ENCODE measurements around the gene CACNA1E. TPM values are rescaled to one million over a fixed set of nuclear protein-coding genes. Genes with fewer than 3 reads are reported as not detected.
"Not testable (repeated sequence)": the region's sequence is repeated elsewhere in the genome, so short reads cannot be mapped to it uniquely, and the experiment has no call there.

Gene CACNA1E
- total RNA-seq, 1 experiment from 2014 or later = 0.05 TPM

DNA sequence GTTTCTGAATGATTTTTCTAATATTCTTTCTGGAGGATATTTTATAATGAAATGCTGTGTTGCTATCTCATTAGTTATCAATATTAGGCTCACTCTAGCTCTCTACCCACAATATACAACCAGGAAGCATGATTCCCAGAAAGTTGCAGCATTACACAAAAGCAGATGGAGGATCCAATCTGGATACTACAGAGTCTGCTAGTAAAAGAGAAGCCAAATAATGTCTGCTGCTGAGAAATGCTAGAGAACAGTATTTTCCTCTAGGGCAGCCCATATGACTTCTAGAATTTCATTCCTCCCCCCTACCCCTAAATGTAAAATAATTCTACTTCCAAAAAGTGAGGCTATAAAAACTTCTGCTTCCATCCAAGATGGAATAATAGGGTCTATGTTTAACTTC lies 338.4 kb downstream of the CACNA1E start:
- POLR2A ChIA-PET = interaction anchor here (0.8 kb wide), 1 partner anchor 73 kb away, joined by 3 read pairs; no protein-coding TSS in a partner anchor
- TF ChIP-seq, protein P1, sequence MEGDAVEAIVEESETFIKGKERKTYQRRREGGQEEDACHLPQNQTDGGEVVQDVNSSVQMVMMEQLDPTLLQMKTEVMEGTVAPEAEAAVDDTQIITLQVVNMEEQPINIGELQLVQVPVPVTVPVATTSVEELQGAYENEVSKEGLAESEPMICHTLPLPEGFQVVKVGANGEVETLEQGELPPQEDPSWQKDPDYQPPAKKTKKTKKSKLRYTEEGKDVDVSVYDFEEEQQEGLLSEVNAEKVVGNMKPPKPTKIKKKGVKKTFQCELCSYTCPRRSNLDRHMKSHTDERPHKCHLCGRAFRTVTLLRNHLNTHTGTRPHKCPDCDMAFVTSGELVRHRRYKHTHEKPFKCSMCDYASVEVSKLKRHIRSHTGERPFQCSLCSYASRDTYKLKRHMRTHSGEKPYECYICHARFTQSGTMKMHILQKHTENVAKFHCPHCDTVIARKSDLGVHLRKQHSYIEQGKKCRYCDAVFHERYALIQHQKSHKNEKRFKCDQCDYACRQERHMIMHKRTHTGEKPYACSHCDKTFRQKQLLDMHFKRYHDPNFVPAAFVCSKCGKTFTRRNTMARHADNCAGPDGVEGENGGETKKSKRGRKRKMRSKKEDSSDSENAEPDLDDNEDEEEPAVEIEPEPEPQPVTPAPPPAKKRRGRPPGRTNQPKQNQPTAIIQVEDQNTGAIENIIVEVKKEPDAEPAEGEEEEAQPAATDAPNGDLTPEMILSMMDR (IDR thresholded peaks at IDR 0.05; ENCODE audit: unreplicated experiment) = no peak
- Mint-ChIP-seq H3K27ac (ENCODE audit: low read depth, unreplicated experiment) (no peak overlapping the region), H3K36me3 (ENCODE audit: insufficient read depth, unreplicated experiment) (no peaks in the 10 kb centered on the region), H3K9me3 (ENCODE audit: unreplicated experiment) (peaks cover 1% of the 10 kb centered on the region), H3K4me3 (ENCODE audit: unreplicated experiment) (no peak overlapping the region), H3K4me1 (ENCODE audit: insufficient read depth, unreplicated experiment) (peaks cover 2% of the 10 kb centered on the region), H3K27me3 (ENCODE audit: insufficient read depth, unreplicated experiment) (peaks cover 36% of the 10 kb centered on the region)
- DNase-seq (ENCODE audit: unreplicated experiment) = no peak
- CTCF ChIA-PET = interaction anchor here (0.6 kb wide), 1 partner anchor 29 kb away, joined by 5 read pairs; no protein-coding TSS in a partner anchor
- intact Hi-C loops (cut with micrococcal nuclease) = no loop called here
- BruUV-seq (replicated peaks) = no TSS peak

DNA sequence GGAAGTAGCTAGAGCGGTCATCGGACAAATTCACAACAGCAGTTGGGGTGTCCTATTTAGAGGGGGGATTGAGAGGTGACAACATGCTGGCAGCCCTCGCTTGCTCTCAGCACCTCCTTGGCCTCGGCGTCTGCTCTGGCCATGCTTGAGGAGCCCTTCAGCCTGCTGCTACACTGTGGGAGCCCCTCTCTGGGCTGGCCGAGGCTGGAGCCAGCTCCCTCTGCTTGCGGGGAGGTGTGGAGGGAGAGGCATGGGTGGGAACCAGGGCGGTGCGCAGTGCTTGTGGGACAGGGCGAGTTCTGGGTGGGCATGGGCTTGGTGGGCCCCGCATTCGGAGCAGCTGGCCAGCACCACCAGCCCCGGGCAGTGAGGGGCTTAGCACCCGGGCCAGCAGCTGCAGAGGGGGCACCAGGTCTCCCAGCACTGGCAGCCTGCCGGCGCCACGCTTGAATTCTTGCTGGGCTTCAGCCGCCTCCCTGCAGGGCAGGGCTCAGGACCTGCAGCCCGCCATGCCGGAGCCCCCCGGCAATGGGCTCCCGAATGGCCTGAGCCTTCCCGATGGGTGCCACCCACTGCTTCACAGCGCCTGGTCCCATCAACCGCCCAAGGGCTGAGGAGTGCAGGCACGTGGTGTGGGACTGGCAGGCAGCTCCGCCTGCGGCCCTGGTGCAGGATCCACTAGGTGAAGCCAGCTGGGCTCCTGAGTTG lies 349.0 kb downstream of the CACNA1E start:
- ChIA-PET CTCF (interaction anchor here (0.6 to 0.7 kb wide), 4 partner anchors 178 to 500 kb away, joined by 3 to 6 read pairs (median 3); no protein-coding TSS in a partner anchor), POLR2A (interaction anchor here (0.7 kb wide), 1 partner anchor 13 kb away, joined by 3 read pairs; no protein-coding TSS in a partner anchor)
- H3K4me3 Mint-ChIP-seq (ENCODE audit: unreplicated experiment); BruUV-seq (replicated peaks); DNase-seq (ENCODE audit: unreplicated experiment); H3K27ac Mint-ChIP-seq (ENCODE audit: low read depth, unreplicated experiment); H3K36me3 Mint-ChIP-seq (ENCODE audit: insufficient read depth, unreplicated experiment); intact Hi-C loops (cut with micrococcal nuclease); H3K4me1 Mint-ChIP-seq (ENCODE audit: insufficient read depth, unreplicated experiment): not testable (repeated sequence)
- Mint-ChIP-seq H3K27me3 (ENCODE audit: insufficient read depth, unreplicated experiment) (peaks cover 36% of the 10 kb centered on the region), H3K9me3 (ENCODE audit: unreplicated experiment) (peaks cover 30% of the 10 kb centered on the region)

DNA sequence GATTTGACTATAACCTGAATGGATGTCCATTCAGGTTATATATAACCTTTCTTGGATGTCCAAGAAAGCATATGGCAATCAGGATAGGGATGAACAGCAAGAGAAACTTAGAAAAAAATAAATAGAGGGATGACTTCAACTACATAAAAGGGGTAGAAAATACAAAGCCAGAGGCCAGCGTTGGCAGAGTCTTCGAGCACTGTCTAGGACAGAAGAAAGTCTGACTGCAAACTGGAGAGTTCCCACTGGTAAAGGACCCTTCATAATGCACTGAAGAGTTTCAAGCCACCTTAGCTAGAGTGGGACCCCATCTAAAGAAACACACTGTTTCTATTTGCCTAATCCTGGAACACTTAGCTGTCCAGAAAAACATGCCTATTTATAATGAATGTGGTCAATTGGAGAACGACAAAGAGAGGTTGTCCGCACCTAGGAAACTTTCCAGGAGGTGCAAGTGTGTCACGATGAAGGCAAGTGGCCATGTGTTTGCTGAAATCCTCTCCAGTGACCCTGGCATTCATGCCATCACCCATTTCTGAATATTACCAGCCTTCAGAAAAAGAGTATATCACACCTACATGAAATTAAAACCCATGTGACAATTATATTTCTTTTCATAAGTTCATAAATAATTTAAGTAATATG lies 362.8 kb downstream of the CACNA1E start:
- BruUV-seq (replicated peaks) = no TSS peak
- no peak overlapping the region for H3K4me3 Mint-ChIP-seq (ENCODE audit: unreplicated experiment)
- ChIA-PET CTCF (no interaction called here), POLR2A (interaction anchor here (0.7 kb wide), 1 partner anchor 61 kb away, joined by 3 read pairs; no protein-coding TSS in a partner anchor)
- DNase-seq (ENCODE audit: unreplicated experiment) = no peak
- no peaks in the 10 kb centered on the region for H3K4me1 Mint-ChIP-seq (ENCODE audit: insufficient read depth, unreplicated experiment)
- intact Hi-C loops (cut with micrococcal nuclease) = no loop called here
- H3K36me3 Mint-ChIP-seq (ENCODE audit: insufficient read depth, unreplicated experiment) = no peaks in the 10 kb centered on the region
- peaks cover 29% of the 10 kb centered on the region for H3K27me3 Mint-ChIP-seq (ENCODE audit: insufficient read depth, unreplicated experiment)
- H3K27ac Mint-ChIP-seq (ENCODE audit: low read depth, unreplicated experiment) = no peak overlapping the region
- no peaks in the 10 kb centered on the region for H3K9me3 Mint-ChIP-seq (ENCODE audit: unreplicated experiment)
- TF ChIP-seq, protein P1 (IDR thresholded peaks at IDR 0.05; ENCODE audit: unreplicated experiment) = no peak

DNA sequence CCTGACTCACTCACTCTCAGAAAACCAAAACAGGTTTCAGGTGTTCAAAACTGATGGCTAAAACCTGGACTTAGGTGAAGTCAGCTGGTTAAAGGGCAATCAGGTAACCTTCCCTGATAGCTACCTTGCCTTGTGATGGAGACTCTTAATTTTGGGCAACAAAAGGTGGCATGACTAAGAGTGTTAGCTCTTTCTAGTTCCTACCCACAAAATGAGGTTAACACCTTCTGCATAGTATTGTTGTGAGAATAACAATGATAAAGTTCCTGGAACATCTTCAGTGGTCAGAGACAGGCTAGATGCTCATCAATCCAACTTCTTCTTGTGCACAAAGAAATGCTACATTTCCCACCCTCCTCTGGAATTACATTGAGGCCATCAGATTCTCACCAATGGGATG lies 363.4 kb downstream of the CACNA1E start:
- intact Hi-C loops (cut with micrococcal nuclease) = no loop called here
- H3K36me3 Mint-ChIP-seq (ENCODE audit: insufficient read depth, unreplicated experiment) = no peaks in the 10 kb centered on the region
- BruUV-seq (replicated peaks) = no TSS peak
- POLR2A ChIA-PET = interaction anchor here (0.7 kb wide), 1 partner anchor 62 kb away, joined by 3 read pairs; no protein-coding TSS in a partner anchor
- no peaks in the 10 kb centered on the region for H3K9me3 Mint-ChIP-seq (ENCODE audit: unreplicated experiment)
- no peak overlapping the region for H3K27ac Mint-ChIP-seq (ENCODE audit: low read depth, unreplicated experiment)
- CTCF ChIA-PET = no interaction called here
- TF ChIP-seq, protein P1 (IDR thresholded peaks at IDR 0.05; ENCODE audit: unreplicated experiment) = no peak
- H3K4me1 Mint-ChIP-seq (ENCODE audit: insufficient read depth, unreplicated experiment) = no peaks in the 10 kb centered on the region
- no peak overlapping the region for H3K4me3 Mint-ChIP-seq (ENCODE audit: unreplicated experiment)
- peaks cover 29% of the 10 kb centered on the region for H3K27me3 Mint-ChIP-seq (ENCODE audit: insufficient read depth, unreplicated experiment)
- DNase-seq (ENCODE audit: unreplicated experiment) = no peak

All from MCF 10A (cell line).